H9 (cell line): Measurements from ENCODE around the gene EPS8L1. TPM values are rescaled to one million over a fixed set of nuclear protein-coding genes. Genes with fewer than 3 reads are reported as not detected.

Experiments used
- DNase-seq: peaks from one replicate; pipeline ENCODE4 v3.0.0-alpha.2; 2017
- H2AFZ ChIP-seq: one replicate; pipeline ENCODE4 v1.6.1; 2013; ENCODE audit warnings: mild to moderate bottlenecking, low read length, control low read depth, moderate library complexity
- H2AK5ac ChIP-seq: 2 replicates; pipeline ENCODE4 v1.6.1; 2013; ENCODE audit warnings: low read length, control low read depth, mixed read lengths; ENCODE audit not compliant: insufficient read length
- H2BK120ac ChIP-seq: one replicate; pipeline ENCODE4 v1.6.1; 2013; ENCODE audit warnings: low read depth, mild to moderate bottlenecking, low read length, control low read depth, inconsistent platforms; ENCODE audit not compliant: poor library complexity, severe bottlenecking
- H2BK12ac ChIP-seq: 2 replicates; pipeline ENCODE4 v1.6.1; 2013; ENCODE audit warnings: low read length, control low read depth, mixed read lengths, low read depth; ENCODE audit not compliant: insufficient read length
- H2BK15ac ChIP-seq: 2 replicates; pipeline ENCODE4 v1.6.1; 2013; ENCODE audit warnings: low read depth, low read length, control low read depth
- H2BK20ac ChIP-seq: one replicate; pipeline ENCODE4 v1.6.1; 2013; ENCODE audit warnings: low read depth, mild to moderate bottlenecking, low read length, control low read depth, inconsistent platforms; ENCODE audit not compliant: poor library complexity, severe bottlenecking
- H2BK5ac ChIP-seq: 2 replicates; pipeline ENCODE4 v1.6.1; 2013; ENCODE audit warnings: low read length, control low read depth, mixed read lengths; ENCODE audit not compliant: insufficient read length
- H3K14ac ChIP-seq: 2 replicates; pipeline ENCODE4 v1.6.1; 2013; ENCODE audit warnings: low read length, control low read depth; ENCODE audit not compliant: insufficient read depth
- H3K18ac ChIP-seq: 2 replicates; pipeline ENCODE4 v1.6.1; 2013; ENCODE audit warnings: low read depth, mild to moderate bottlenecking, mixed read lengths, low read length, control low read depth; ENCODE audit not compliant: insufficient read length
- H3K23ac ChIP-seq: 2 replicates; pipeline ENCODE4 v1.6.1; 2013; ENCODE audit warnings: low read length, control low read depth, mixed read lengths, low read depth; ENCODE audit not compliant: insufficient read length
- H3K23me2 ChIP-seq: 2 replicates; pipeline ENCODE4 v1.6.1; 2013; ENCODE audit warnings: low read depth, mild to moderate bottlenecking, mixed read lengths, low read length, control low read depth; ENCODE audit not compliant: insufficient read length, poor library complexity, severe bottlenecking
- H3K27ac ChIP-seq: 2 replicates; pipeline ENCODE4 v1.5.1; 2013; ENCODE audit warnings: low read length, control low read depth, mixed read lengths, low read depth; ENCODE audit not compliant: insufficient read length
- H3K27me3 ChIP-seq: 2 replicates; pipeline ENCODE4 v1.6.1; 2013; ENCODE audit warnings: low read length, control low read depth, inconsistent platforms; ENCODE audit not compliant: insufficient read depth
- H3K4ac ChIP-seq: 2 replicates; pipeline ENCODE4 v1.6.1; 2013; ENCODE audit warnings: low read depth, mild to moderate bottlenecking, control low read depth, inconsistent platforms, low read length, moderate library complexity
- H3K4me1 ChIP-seq: 2 replicates; pipeline ENCODE4 v1.6.1; 2013; ENCODE audit warnings: low read length, control low read depth, inconsistent platforms; ENCODE audit not compliant: insufficient read depth
- H3K4me2 ChIP-seq: 2 replicates; pipeline ENCODE4 v1.6.1; 2013; ENCODE audit warnings: low read length, control low read depth, mixed read lengths; ENCODE audit not compliant: insufficient read length, insufficient read depth
- H3K56ac ChIP-seq: 2 replicates; pipeline ENCODE4 v1.6.1; 2013; ENCODE audit warnings: low read depth, mild to moderate bottlenecking, mixed read lengths, low read length, control low read depth; ENCODE audit not compliant: insufficient read length
- H3K79me1 ChIP-seq: 2 replicates; pipeline ENCODE4 v1.6.1; 2013; ENCODE audit warnings: low read depth, mild to moderate bottlenecking, moderate library complexity, low read length, control low read depth, inconsistent platforms; ENCODE audit not compliant: insufficient read depth, poor library complexity, severe bottlenecking
- H3K79me2 ChIP-seq: 2 replicates; pipeline ENCODE4 v1.6.1; 2013; ENCODE audit warnings: low read length, control low read depth, inconsistent platforms; ENCODE audit not compliant: insufficient read depth
- H3K9ac ChIP-seq: 2 replicates; pipeline ENCODE4 v1.6.1; 2013; ENCODE audit warnings: low read length, control low read depth, mixed read lengths; ENCODE audit not compliant: insufficient read length; ENCODE audit errors: extremely low read depth
- H3K9me3 ChIP-seq: one replicate; pipeline ENCODE4 v1.6.1; 2013; ENCODE audit warnings: low read depth, low read length, inconsistent platforms; ENCODE audit not compliant: control insufficient read depth
- H3T11ph ChIP-seq: one replicate; pipeline ENCODE4 v1.6.1; 2013; ENCODE audit warnings: mild to moderate bottlenecking, low read length, control low read depth, inconsistent platforms
- H4K20me1 ChIP-seq: one replicate; pipeline ENCODE4 v1.6.1; 2013; ENCODE audit not compliant: control insufficient read depth, insufficient read length, insufficient read depth
- H4K5ac ChIP-seq: 2 replicates; pipeline ENCODE4 v1.6.1; 2013; ENCODE audit warnings: low read depth, mild to moderate bottlenecking, mixed read lengths, low read length, control low read depth; ENCODE audit not compliant: insufficient read length
- H4K8ac ChIP-seq: replicated peaks from 2 replicates; pipeline ENCODE4 v1.6.1; 2013; ENCODE audit warnings: low read length, control low read depth, mixed read lengths, low read depth; ENCODE audit not compliant: insufficient read length
- H4K91ac ChIP-seq: 2 replicates; pipeline ENCODE4 v1.6.1; 2013; ENCODE audit warnings: low read depth, mild to moderate bottlenecking, moderate library complexity, mixed read lengths, low read length, control low read depth; ENCODE audit not compliant: insufficient read length
- H3K27ac Mint-ChIP-seq, 3 experiments: 2 replicates in 2 of 3; 3 replicates in 1 of 3; pipeline ENCODE4 v1.8.0; 2020 to 2021; ENCODE audit warnings: mixed read lengths in 3 of 3, mild to moderate bottlenecking in 1 of 3, moderate library complexity in 1 of 3
- H3K27me3 Mint-ChIP-seq: 2 replicates; pipeline ENCODE4 v1.8.0; 2021; ENCODE audit warnings: low read depth, mild to moderate bottlenecking, moderate library complexity, mixed read lengths
- H3K36me3 Mint-ChIP-seq, 3 experiments: 2 replicates in 2 of 3; 3 replicates in 1 of 3; pipeline ENCODE4 v1.8.0; 2020 to 2021; ENCODE audit warnings: low read depth in 3 of 3, mixed read lengths in 3 of 3; ENCODE audit not compliant: insufficient read depth in 1 of 3
- H3K4me1 Mint-ChIP-seq, 2 experiments: 2 replicates each; pipeline ENCODE4 v1.8.0; 2020; ENCODE audit warnings: mixed read lengths in 2 of 2
- H3K4me3 Mint-ChIP-seq, 2 experiments: 2 replicates in 1 of 2; 3 replicates in 1 of 2; pipeline ENCODE4 v1.8.0; 2020 to 2021; ENCODE audit warnings: mild to moderate bottlenecking in 2 of 2, mixed read lengths in 2 of 2, moderate library complexity in 1 of 2
- H3K9me3 Mint-ChIP-seq, 2 experiments: 2 replicates in 1 of 2; 3 replicates in 1 of 2; pipeline ENCODE4 v1.8.0; 2020; ENCODE audit warnings: mild to moderate bottlenecking in 2 of 2, mixed read lengths in 2 of 2, moderate library complexity in 1 of 2
- CTCF ChIP-seq: fragments of 200-600 bp; sonication (generic); conservative IDR thresholded peaks from 3 replicates; pipeline ENCODE4 v1.8.0; 2021; ENCODE audit warnings: antibody characterized with exemption, mild to moderate bottlenecking
- WGBS: extraction: QIAGEN DNeasy Blood & Tissue Kit; methylation state at CpG from one replicate; pipeline ENCODE4 v1.1.7; 2013; ENCODE audit warnings: missing lambda C conversion rate, low lambda C conversion rate, mixed read lengths; ENCODE audit not compliant: insufficient read length; ENCODE audit errors: extremely low coverage; 5-methylcytosine and 5-hydroxymethylcytosine counted together
- total RNA-seq: library from RNA; stranded (reverse); gene quantifications from 2 replicates; pipeline ENCODE4 v1.2.1, GENCODE V29; 2021

EPS8L1 gene
- total RNA-seq, 1 experiment from 2014 or later, result 24.0 TPM

GRCh38 chr19:55083004-55083850 is 7.6 kb downstream of the EPS8L1 start:
- Histone ChIP-seq H3K56ac (no peak overlapping the region), H4K20me1 (no peaks in the 10 kb centered on the region), H3K23ac (no peak overlapping the region), H3K4ac (no peak overlapping the region), H2BK20ac (no peak overlapping the region), H3K27me3 (no peaks in the 10 kb centered on the region), H3K9ac (no peak overlapping the region), H3K4me2 (no peak overlapping the region), H3K27ac (no peak overlapping the region), H3K14ac (no peak overlapping the region), H4K5ac (no peak overlapping the region), H2AFZ (no peak overlapping the region), H3K79me2 (no peaks in the 10 kb centered on the region), H2BK15ac (no peak overlapping the region), H3K23me2 (peaks cover 37% of the 10 kb centered on the region), H3K4me1 (peaks cover 10% of the 10 kb centered on the region; the same call in 1 of the 2 replicates), H3K18ac (no peak overlapping the region), H4K8ac (no peak overlapping the region), H2BK5ac (no peak overlapping the region), H2BK120ac (no peak overlapping the region), H3K79me1 (no peaks in the 10 kb centered on the region), H2BK12ac (no peak overlapping the region), H3K9me3 (no peaks in the 10 kb centered on the region), H2AK5ac (no peak overlapping the region), H4K91ac (no peak overlapping the region), H3T11ph (no peak overlapping the region)
- H3K36me3 Mint-ChIP-seq, result peaks cover 7 to 13% (median 11%) of the 10 kb centered on the region in 3 experiments; a peak in 6 of 7 replicates
- peaks cover 26 to 52% of the 10 kb centered on the region in 2 experiments for H3K4me1 Mint-ChIP-seq
- peaks cover 0 to 3% of the 10 kb centered on the region in 2 experiments; a peak in 1 of 5 replicates for H3K9me3 Mint-ChIP-seq
- peak overlapping the region in 1 of 2 experiments; percentile 87; a peak in 3 of 5 replicates for H3K4me3 Mint-ChIP-seq
- H3K27me3 Mint-ChIP-seq, result peaks cover 56% of the 10 kb centered on the region
- TF ChIP-seq CTCF, result no peak
- WGBS, result no CpG with 5 or more reads among the region's 42 CpGs
- peak overlapping the region in 1 of 3 experiments; percentile 81; a peak in 2 of 7 replicates for H3K27ac Mint-ChIP-seq
- peak; percentile 77 for DNase-seq
